HG02840 (cell line): Measurements from ENCODE around the gene MYH3.

Experiments
- ATAC-seq: cut with Tn5 transposase; IDR thresholded peaks from one replicate; pipeline ENCODE4 v1.9.1; 2021; ENCODE audit warnings: mild to moderate bottlenecking, moderate library complexity, moderate number of reproducible peaks; ENCODE audit not compliant: unreplicated experiment, low FRiP score

MYH3 gene

DNA sequence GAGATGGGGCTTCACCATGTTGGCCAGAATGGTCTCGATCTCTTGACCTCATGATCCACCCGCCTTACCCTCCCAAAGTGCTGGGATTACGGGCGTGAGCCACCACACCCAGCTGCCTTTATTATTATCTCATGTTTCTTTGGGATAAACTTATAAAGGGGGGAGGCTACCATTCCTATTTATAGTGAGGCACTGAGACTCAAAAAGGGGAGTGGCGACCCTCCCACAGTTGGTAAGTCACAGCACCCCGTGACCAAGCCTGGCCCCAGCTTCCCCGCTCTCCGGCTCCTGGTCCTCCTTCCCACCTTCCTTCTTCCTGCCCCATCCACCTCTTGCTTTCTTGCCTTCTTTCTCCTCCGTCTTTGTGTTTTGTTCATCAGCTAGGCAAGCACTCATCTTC is 5.2 kb downstream of the MYH3 start:
- no peak for ATAC-seq

DNA sequence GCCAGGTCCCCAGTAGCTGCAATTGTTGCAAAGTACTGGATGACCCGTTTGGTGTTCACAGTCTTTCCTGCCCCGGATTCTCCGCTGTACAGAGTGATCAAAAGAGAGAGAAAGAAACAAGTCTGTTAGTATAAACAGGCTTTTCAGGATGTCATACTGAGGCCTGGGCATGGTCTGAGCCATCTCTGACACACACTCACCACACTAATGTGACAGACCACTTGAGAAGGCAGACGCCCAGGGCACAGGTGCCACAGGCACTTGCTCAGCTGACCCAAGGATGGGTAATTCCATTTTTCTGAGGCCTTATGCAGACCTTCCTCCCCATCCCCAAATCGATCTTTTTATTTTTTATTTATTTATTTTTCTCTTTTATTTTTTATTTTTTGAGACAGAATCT is 7.5 kb downstream of the MYH3 start:
- no peak for ATAC-seq

DNA sequence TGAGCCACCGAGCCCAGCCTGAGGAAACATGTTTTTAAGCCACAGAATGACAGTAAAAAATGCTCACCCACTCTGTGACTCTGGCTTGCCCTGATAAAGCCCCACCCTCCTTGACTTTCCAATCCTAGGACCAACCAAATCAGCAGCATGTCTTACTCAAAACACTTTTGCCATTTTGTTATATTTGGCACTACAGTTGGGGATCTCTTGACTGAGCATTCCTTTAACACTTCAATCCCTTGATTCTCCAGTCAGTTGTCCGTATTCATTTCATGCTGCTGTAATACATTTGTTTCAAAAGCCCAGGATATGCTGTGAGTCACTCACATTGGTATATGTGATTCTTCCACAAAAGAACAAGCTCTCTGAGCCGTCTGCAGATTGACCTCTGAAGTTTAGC is 8.2 kb downstream of the MYH3 start:
- ATAC-seq = no peak

DNA sequence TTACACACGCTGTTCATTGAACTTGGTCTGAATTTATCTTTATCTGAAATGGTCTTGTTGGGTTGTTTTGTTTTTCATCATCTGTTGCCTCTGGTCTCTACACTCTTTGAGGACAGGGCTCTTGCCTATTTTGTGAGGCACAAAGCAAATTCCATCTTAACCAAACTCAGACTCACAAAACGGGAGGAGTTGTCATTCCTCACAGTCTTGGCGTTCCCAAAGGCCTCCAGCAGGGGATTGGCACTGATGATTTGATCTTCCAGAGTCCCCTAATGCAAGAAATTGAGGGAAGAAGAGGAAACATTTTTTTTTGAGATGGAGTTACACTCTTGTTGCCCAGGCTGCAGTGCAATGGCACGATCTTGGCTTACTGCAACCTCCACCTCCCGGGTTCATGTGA is 8.7 kb downstream of the MYH3 start:
- ATAC-seq = no peak

DNA sequence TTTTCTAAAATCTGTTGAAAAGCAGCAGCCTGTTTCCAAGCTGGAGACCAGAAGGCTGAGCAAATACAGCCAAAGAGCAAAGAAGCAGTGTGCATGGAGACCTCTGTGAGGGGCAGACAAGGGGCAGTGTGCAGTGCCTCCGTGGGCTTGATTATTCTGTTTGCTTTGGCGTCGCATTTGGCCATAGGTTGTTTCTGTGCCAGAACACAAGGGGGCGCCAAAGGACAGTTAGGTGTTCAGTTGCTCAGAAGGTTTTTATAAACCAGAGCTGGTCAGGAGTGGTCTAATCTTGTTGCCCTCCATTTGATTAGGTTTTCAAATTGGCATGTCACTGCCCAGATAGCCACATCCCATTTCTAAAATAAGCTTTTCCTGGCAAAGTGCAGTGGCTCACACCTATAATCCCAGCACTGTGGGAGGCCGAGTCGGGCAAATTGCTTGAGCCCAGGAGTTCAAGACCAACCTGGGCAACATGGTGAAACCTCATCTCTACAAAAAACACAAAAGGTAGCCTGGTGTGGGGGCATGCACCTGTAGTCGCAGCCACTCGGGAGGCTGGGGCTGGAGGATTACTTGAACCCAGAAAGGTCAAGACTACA is 10.6 kb downstream of the MYH3 start:
- ATAC-seq = no peak

DNA sequence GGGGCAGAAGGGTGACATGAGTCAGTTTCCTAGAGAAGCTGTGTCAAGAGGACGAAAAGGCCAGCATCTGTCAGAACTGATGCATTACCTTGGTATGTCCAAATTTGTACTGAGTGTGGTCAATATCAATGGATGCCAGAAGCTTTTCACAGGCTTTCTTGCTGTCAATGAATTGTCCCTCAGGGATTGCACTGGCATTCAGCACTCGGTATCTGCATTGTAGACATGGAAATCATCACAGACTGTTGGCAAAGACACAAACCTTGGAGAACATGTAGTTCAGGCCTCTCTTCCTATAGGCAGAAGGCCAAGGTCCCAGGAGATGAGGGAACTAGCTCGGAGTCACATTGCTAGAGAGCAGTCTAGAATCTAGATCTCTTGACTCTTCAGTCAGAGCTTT is 16.6 kb downstream of the MYH3 start:
- ATAC-seq = no peak

DNA sequence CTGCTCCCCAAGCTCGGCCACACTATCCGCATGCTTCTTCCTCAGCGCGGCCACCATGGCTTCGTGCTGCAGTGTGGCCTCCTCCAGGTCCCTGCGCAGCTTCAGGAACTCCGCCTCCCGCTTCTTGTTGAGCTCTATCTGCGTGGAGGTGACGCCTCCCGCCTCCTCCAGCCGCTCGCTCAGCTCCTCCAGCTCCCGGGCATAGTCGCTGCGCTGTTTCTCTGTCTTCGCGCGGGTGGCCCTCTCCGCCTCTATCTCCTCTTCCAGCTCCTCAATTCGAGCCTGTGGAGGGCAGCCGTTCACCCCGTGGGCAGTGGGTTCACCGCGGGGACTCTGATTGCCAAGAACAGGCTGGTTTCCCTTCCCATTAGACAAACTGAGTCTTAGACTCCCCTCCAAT is 19.0 kb downstream of the MYH3 start:
- ATAC-seq = no peak

DNA sequence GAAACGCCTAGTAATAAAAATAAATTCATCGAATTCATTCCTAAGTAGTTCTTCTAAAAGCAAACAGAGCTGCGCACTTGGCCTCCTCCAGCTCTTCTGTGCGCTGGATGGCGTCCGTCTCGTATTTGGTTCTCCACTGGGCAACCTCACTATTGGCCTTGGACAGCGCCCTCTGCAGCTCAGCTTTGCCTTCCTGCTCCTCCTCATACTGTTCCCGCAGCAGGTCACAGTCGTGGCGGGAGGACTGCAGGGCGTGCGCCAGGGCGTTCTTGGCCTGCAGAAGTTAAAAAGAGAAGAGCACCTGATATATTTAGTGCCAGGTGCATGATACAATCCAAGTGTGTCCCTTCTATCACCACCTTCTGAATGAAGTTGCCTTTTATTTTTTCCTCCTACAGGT is 21.8 kb downstream of the MYH3 start:
- ATAC-seq = no peak

DNA sequence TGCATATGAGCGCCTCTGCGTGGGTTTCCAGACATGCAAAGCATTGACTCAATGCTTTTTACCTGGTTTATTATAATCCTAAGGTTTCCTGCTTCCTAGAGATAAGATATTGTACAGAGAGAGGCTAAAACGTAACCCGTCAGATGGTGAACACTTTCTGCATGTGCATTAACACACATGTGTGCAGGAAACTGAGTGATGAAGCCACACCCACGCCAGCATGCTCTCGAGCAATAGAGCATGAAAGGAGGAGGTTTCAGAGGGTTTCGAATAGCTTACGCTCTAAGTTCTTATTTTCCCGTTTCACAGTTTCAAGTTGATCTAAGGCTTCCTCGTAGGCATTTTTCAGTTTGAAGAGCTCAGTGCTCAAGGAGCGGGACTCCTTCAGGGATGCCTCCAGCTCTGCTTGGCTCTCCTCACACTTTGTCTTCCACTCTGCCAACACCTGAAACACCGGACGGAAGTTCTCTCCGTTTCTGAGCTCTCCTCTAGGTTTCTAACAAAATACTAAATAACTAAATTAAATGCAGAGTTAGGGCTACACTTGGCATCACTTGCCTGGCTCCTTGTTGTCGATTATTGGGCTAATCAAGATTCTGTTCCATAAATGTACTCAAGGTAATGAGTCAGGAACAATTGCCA is 23.2 kb downstream of the MYH3 start:
- ATAC-seq = peak; percentile 94

DNA sequence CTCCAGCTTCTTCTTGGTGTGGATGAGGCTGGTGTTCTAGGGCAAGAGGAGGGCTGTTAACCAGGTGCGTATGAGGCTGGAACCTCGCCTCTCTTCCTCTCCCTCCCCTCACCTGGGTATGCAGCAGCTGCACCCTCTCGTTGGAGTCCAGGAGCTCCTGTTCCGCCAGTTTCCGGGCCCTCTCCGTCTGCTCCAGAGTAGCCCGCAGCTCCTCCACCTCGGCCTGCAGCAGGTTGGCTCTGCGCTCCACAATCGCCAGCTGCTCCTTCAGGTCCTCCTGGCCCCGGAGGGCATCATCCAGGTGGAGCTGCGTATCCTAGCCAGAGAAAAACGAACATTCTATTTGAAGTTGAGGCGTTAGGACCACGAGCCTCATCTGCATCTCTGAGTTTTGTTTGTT is 25.4 kb downstream of the MYH3 start:
- ATAC-seq = no peak

DNA sequence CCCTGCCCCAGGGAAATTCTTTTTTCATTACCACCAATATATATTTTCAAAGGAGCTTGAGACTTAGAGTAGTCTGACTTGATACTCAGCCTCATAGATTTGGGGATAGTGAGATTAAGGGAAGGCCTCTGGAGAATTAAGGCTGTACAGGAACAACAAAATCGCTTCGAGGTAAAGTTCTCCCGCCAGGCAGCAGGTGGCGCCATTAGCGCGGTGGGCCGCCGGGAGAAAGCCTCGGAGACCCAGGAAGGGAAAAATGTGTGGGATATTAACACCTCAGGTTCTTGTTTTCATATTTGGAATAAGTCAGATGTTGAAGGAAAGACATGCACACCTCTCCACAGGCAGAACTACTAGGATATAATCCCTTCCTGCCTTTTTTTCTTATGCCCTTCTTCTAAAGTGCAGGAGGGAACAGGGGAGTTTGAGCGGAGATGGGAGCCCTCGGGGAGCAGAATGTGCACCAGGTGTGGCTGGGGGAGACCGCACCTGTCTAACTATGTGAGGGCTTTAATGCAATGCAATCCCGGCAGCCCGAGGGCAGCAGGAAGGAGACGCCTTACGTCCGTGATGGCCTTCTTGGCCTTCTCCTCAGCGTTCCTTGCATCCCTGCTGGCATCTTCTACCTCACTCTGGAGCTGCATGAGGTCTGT is 25.9 kb downstream of the MYH3 start:
- ATAC-seq = no peak

DNA sequence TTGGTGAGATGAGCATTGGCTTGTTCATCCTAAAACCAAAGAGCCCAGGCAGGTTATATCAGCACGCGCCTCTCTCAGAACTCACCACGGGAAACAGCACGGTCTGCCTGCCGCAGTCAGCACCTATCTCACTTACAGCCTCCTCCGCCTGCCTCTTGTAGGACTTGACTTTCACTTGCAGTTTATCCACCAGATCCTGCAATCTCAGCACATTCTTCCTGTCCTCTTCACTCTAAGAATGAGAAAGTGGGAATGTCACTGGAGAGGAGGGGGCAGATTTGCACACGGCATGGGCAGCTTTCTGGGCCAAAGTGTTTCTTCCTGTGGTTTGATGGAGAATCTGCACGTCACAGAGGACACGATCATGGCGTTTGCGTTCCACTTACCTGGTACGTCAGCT is 27.4 kb downstream of the MYH3 start:
- ATAC-seq = no peak

DNA sequence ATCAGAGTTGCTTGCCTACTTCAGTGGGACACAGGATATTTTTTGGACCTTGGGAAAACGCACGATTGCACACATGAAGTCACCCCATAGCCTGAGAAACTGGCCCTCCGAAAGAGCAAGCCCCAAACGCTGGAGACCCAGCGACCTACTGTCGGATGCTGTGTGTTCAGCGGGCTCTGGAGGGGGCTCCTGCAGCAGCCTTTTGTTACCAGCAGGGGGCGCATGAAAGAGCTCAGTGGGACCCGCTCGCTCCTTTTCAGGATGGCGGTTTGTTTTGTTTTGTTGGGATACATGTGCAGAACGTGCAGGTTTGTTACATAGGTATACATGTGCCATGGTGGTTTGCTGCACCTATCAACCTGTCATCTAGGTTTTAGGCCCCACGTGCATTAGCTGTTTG is 28.4 kb downstream of the MYH3 start:
- no peak for ATAC-seq

DNA sequence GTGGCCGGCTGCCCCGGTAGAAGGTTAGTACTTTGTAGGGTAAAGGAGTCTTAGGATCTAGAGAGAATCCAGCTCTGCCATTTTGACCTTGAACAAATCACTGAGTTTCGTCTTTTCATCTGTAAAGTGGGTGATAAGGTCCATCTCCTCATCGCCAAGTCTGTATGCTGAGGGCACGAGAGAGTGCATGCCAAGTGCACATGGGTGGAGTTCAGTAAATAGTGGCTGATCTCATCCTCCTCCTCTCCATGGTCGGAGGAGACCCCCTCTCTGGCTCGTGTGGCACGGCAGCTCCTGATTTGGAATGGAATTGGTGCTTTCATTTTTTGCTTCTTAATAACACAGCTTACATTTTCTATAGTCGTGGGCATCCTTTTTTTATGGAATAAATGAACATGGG is 30.7 kb downstream of the MYH3 start:
- ATAC-seq = no peak

DNA sequence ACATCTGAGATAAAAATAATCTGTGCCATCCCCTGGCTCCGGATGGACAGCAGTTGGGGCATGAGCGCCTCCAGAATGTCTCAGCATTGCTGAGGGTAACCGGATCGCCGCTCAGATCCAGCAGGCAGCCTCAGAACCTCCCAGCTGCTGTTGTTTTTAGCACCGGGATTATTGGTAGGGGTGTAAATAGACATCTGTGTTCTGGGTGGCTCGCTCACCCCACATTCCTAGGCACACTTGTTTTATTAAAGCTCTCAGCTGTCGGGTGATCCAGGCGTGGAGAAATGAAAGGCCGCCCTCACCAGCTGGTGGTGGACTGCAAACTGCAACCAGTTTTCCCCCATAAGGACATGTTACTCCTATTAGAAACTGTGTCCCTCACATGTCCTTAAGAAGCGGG is 32.1 kb downstream of the MYH3 start:
- no peak for ATAC-seq

DNA sequence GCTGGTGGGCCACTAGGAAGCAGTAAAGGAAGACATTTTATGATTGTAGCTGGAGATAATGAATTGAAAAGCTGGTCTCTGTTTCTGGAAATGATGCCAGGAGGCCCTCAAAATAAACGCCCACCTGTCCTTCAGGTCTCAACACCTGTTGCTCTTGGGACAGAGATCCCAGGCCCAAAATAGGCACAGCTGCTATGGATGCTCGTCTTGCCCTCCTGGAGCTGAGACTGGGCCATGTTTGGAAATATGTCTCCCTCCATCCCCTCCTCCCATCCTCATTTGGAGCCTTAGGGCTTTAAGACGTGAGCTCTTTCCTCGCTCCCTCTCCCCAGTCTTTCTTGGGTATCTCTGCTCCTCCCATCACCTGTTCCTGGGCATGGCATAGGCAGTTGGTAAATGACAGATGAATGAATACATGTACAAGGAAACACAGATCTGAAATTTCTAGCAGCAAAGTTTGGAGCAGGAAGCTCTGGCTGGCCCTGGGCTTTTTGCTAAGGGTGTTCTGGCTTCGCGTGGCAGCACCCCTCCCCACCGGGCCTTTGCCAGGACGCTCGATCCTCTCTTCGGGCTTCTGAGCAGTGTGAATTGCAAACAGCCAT is 33.3 kb downstream of the MYH3 start:
- no peak for ATAC-seq

DNA sequence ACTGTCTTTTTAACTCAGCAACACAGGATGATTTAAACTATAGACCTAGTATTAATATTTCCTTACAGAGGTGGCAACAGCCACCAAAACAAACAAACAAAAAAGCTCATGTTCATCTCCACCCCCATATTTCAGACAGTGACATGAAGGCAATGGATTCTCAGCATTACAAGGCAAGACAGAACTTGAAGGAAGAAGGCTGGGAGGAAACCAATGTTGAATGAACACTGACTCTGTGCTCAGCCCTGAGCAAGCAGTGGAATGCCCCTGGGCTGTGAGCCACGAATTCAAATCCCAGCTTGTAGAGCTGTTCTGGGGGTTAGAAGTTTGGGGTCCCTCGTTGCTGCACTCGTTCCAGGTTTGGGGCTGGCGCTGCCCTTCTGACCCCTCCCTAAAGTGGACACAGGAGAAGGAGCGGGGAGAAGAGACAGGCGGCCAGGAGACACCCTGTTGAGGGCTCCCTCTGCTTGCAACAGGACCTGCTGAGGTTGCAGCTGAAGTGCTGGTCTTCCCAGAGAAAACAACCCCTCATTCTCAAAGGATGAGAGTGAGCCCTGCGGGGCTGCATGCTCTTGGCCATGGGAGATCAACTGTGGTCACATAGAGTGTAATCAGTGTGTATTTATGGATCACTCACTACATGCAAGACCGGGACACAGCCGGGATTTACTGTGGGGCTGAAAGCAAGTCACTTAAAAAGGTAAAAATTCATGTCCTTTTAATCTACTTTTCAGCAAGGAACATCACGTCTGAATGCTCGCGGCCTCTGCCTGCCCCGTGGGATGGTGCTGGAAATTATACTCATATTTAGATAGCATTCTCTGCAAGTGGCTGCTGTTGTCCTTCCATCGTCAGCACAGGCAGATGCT is 34.3 kb downstream of the MYH3 start:
- no peak for ATAC-seq

DNA sequence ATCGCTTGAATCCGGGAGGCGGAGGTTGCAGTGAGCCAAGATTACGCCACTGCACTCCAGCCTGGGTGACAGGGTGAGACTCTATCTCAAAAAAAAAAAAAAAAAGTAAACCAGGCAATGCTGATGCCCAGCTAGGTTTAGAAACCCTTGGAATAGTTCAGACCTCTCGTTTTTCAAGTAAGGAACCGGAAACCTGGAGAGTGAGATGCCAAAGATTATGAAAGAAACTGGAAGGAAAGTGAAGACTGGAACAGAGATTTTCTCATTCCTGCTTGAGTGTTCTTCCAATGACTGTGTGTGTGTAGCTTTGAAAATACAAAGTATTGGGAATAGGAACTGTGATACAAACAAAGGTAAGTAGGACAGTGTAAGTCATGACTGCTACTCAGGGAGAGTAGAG is 35.7 kb downstream of the MYH3 start:
- ATAC-seq = no peak

DNA sequence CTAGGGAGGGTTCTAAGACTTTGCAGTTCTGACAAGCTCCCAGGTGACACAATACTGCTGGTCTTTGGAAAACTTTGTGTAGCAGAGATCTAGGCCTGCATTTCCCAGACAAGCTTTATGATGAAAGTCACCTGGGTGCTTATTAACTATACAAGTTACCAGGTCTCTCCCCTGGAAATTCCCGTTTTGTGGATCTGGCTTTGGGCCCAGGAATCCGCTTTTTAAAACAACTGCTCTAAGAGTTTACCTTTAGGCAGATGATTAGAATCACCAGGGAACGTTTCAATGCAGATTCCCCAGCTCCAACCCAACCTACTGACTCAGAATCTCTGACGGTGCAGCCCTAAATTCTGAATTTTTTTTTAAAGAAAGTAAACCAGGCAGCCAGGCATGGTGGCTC is 36.3 kb downstream of the MYH3 start:
- no peak for ATAC-seq

DNA sequence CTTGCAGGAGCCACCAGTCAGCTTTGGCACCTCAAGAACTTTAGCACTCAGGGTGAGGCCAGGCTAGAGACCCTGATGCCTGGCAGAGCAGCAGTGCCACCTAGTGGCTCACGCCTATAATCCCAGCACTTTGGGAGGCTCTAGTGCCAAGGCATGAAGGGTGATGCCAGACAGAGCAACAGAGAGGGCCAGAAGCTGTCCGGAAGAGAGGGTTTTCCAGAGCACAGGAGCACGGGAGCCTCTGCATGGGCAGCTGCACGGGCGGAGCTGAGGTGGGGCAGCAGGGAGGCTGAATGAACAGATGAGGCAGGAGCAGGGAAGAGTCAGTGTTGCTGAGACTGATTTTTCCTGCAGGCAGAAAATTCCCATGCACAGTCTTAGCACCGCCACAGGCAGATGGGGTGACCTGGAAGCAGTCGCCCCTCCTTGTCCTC is 38.9 kb downstream of the MYH3 start:
- ATAC-seq = no peak

DNA sequence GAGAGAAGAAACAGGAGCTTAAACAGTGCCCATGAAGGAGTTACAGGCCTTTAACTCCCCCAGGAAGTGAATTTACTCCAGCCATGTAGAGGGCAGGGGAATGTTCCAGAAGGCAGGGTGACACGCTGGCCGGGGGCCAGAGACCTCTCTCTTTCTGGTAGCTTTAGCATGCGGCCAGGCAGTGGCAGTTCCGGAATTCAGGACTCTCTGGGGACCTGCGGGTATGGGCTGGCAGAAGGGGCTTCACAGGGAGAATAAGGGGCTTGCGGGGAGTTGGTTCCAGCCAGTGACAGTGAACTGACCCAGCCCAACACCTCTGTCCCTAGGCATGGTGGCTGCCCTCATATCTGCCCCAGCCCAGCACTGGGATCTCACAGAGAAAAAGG is 40.0 kb downstream of the MYH3 start:
- no peak for ATAC-seq
